ENCODE results near the gene CALHM1. TPM values are rescaled to one million over a fixed set of nuclear protein-coding genes. Genes with fewer than 3 reads are reported as not detected.
A peak's percentile ranks its signal among the peaks of the same experiment; 100 is the strongest.
"Not testable (repeated sequence)": the region's sequence is repeated elsewhere in the genome, so short reads cannot be mapped to it uniquely, and the experiment has no call there.

The CALHM1 gene
- polyA plus RNA-seq, 6 donors from 2014 or later = not detected

DNA sequence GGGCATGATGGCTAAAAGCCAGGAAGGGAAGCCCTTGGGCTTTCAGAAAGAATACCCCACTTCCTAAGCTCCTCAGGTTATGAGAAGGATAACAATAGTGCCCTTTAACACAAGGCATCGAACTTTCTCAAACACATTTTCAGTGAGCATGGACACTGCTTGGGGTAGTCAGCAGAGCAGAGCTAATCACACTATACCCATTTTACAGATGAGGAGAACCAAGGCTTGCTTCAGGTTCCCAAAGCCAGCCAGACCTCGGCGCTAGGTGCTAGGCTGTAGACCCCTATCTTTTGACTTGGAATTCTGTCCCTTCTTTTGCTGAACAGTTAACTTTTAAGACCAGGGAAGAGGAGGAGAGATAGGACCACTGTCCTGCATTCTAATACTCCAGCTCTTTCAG, 36.6 kb upstream of the CALHM1 start:
- Mint-ChIP-seq H3K4me1 (peaks cover 18 to 32% (median 28%) of the 10 kb centered on the region in 3 donors), H3K27ac (no peak overlapping the region), H3K27me3 (peaks cover 48 to 71% (median 70%) of the 10 kb centered on the region in 3 donors), H3K9me3 (peaks cover 0 to 2% (median 0%) of the 10 kb centered on the region in 7 donors), H3K36me3 (no peaks in the 10 kb centered on the region), H3K4me3 (peak overlapping the region; percentile 52 to 78 (median 68))
- no peak for ATAC-seq (ENCODE audit: low read depth in 2 of 2)
- DNase-seq = no peak

DNA sequence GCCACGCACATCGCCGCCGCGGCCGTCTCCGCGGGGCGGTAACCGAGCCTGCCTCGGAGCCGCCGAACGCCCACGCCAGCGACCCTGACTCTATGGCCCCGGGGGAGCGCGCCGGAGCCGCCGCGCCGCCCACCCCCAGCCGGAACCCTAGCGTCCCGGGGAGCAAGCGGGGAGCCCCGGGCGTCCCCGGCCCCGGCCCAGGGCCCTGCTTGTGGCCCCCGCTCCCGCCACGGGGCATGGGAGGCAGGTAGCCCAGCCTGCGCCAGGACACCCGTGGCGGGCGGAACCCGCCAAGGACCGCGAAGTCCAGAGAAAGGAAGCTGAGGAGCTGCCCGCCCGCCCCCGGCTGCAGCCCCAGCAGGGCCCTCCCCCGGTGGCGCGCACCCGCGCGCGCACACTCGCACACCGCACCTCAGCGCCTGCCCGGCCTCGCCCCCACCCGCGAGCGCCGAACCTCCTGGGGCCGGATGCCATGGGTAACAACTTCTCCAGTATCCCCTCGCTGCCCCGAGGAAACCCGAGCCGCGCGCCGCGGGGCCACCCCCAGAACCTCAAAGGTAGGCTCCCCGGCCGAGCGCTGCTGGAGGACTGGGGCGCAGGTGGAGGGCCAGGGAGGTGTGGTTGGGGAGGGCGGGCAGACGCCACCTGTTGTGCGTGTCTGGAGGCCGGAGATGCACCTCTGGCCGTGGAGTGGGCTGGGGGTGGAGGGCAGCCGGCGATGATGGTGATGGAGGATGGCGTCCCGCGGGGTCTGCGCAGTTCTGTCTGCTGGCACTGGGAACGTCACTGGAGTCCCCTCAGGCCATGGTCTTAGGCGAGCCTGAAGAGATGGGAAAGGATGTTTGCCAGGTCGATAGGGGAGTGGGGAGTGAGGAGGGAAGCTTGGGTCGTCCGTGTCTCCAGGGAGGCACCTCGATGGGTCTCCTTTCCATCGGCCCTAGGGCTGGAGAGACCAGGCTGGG, 35.5 kb upstream of the CALHM1 start:
- H3K27me3 Mint-ChIP-seq = peaks cover 42 to 67% (median 67%) of the 10 kb centered on the region in 3 donors
- DNase-seq (no peak), ATAC-seq (ENCODE audit: low read depth in 2 of 2) (peak; percentile 9 to 26)
- no peaks in the 10 kb centered on the region for H3K36me3 Mint-ChIP-seq
- H3K4me3 Mint-ChIP-seq = peak overlapping the region; percentile 52 to 83 (median 74)
- H3K9me3 Mint-ChIP-seq = no peaks in the 10 kb centered on the region
- peaks cover 23 to 37% (median 36%) of the 10 kb centered on the region in 3 donors for H3K4me1 Mint-ChIP-seq
- H3K27ac Mint-ChIP-seq = no peak overlapping the region

DNA sequence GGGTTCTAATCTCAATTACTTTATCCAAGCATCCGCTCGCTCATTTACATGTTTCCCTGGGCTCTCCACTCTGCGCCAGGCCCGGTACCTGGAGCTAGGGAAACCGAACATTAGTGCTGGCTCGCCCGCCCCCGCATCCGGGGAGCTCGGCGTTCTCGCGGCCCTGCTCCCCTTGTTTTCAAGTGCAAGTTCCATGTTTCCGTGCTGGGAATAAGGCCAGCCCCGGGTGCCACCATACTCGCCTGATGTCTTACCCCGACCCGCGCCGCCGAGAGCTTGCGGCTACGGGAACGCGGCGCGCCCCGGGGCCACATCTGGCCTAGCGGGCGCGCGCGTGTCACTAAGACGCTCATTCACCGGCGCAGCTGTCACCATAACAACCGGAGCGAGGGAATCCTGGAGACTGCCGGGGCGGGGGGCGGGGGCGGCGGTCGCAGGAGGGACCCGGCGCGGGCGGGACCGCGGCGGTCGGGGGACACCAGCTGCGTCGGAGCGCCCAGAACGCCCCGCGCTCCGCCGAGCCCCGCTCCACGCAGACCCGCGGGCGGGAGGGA, 34.7 kb upstream of the CALHM1 start, which contains the start of gene NEURL1:
TSS of gene NEURL1 (plus strand) at position 344 of the 554 bp plus-strand sequence. CDS start 683 bp downstream, outside the sequence.
- Mint-ChIP-seq H3K4me3 (peak within 1 kb of the TSS; percentile 62 to 86 (median 78)), H3K4me1 (peaks cover 23 to 37% (median 36%) of the 10 kb centered on the region in 3 donors), H3K27ac (peak within 1 kb of the TSS in 3 of 6 donors; percentile 37 to 80 (median 80)), H3K27me3 (peaks cover 34 to 63% (median 59%) of the 10 kb centered on the region in 3 donors), H3K36me3 (no peaks in the 10 kb centered on the region), H3K9me3 (no peaks in the 10 kb centered on the region)
- DNase-seq = no peak
- ATAC-seq (ENCODE audit: low read depth in 2 of 2) = peak; percentile 14 to 18

DNA sequence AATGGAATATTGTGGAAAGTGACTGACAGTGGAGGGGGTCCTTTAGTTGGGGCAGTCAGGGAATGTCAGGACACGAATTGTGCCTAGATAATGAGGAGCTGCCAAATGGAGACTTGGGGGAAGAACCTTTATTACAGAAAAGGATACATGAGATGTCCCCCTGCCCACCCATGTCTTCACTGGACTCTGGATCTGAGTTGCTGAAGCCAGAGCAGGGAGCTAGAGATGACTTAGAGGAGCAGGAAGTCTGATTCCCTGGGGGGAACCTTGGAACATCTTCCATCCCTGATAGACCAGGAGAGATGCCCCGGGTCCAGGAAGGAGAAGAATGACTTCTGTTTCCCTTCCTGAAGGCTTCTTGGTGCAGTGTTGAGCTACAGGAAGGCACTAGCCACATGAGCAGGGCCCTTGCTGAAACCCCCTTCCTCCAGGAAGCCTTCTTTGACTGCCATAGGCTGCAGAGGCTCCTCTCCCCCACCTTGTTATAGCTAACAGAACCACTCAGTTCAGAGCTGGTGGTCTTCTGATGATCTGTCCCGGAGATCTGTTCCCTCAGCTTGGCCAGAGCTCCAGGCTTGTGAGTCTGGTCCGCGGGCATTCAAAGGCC, 34.1 kb upstream of the CALHM1 start:
- ATAC-seq (ENCODE audit: low read depth in 2 of 2) = no peak
- H3K4me3 Mint-ChIP-seq = peak overlapping the region; percentile 59 to 86 (median 78)
- peak overlapping the region in 2 of 6 donors; percentile 37 to 80 for H3K27ac Mint-ChIP-seq
- H3K36me3 Mint-ChIP-seq = no peaks in the 10 kb centered on the region
- H3K4me1 Mint-ChIP-seq = peaks cover 23 to 37% (median 36%) of the 10 kb centered on the region in 3 donors
- DNase-seq = no peak
- peaks cover 34 to 59% (median 55%) of the 10 kb centered on the region in 3 donors for H3K27me3 Mint-ChIP-seq
- no peaks in the 10 kb centered on the region for H3K9me3 Mint-ChIP-seq

DNA sequence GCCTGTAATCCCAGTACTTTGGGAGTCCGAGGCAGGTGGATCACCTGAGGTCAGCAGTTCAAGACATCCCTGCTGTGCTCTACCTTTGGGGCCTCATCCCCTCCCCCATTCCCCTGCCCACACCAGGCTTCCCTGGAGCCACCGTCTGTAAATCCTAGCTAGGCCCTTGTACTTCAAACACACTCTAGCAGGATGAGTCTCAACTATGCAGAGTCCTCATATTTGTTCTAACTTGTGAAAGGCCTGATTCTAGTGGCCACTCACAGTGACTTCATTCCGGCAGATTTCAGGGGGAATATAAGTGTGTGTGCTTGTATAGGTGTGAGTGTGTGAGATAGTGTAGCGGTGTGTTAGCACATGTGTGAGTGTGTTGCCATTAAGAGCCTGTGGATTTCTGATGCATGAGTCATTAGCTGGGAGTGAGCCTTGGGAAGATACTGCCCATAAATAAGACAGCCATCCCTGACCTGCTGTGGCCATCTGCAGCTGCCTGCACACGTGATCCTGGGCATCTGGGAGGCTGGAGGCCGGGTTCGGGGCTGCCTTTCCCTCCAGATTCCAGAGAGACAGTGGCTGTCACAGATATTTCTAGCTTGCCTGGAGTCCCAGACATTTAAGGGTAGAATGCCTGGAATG, 33.1 kb upstream of the CALHM1 start:
- peak overlapping the region in 5 of 8 donors; percentile 5 to 84 (median 77) for H3K4me3 Mint-ChIP-seq
- no peaks in the 10 kb centered on the region for H3K9me3 Mint-ChIP-seq
- ATAC-seq (ENCODE audit: low read depth in 2 of 2) (no peak), DNase-seq (no peak)
- peaks cover 23 to 37% (median 36%) of the 10 kb centered on the region in 3 donors for H3K4me1 Mint-ChIP-seq
- H3K27me3 Mint-ChIP-seq = peaks cover 29 to 50% (median 46%) of the 10 kb centered on the region in 3 donors
- no peaks in the 10 kb centered on the region for H3K36me3 Mint-ChIP-seq
- peak overlapping the region in 5 of 6 donors; percentile 13 to 87 (median 53) for H3K27ac Mint-ChIP-seq

DNA sequence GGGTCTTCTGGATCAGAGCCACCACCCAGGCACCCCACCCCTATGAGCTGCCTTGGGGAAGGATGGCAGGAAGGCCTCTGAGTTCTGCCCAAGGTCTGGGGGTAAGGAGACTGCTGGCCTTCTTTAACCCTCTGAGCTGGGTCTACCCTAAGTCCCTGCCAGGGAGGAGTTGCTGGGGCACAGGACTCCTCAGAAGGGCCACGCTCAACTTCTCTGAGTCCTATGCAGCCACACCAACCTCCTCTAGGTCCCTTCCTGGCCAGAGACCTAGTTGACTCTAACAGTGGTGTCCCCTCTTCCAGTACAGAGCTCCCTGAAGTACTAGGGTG, 32.2 kb upstream of the CALHM1 start:
- Mint-ChIP-seq H3K27me3 (peaks cover 23 to 47% (median 44%) of the 10 kb centered on the region in 3 donors), H3K9me3 (no peaks in the 10 kb centered on the region), H3K27ac (peak overlapping the region in 3 of 6 donors; percentile 46 to 61 (median 47)), H3K4me3 (peak overlapping the region in 1 of 8 donors; percentile 15), H3K4me1 (peaks cover 23 to 37% (median 36%) of the 10 kb centered on the region in 3 donors), H3K36me3 (no peaks in the 10 kb centered on the region)
- DNase-seq = no peak
- ATAC-seq (ENCODE audit: low read depth in 2 of 2) = peak; percentile 15 to 18

DNA sequence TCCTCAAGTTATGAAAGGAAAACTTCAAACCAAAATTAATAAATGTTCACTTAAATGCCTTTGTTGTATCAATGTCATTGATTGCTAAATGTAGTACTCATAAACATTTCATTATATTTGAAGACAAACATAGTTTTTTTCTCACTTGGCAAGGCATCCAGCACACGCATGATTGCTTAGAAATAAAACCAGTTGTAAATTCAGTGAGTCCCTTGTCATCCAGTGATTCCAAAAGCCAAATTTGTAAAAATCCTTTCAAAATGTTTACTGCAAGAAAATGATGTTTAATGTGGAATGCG, 28.7 kb upstream of the CALHM1 start:
- Mint-ChIP-seq H3K36me3 (no peaks in the 10 kb centered on the region), H3K9me3 (no peaks in the 10 kb centered on the region), H3K27ac (no peak overlapping the region), H3K4me1 (peaks cover 14 to 31% (median 27%) of the 10 kb centered on the region in 3 donors), H3K27me3 (peaks cover 3 to 21% (median 17%) of the 10 kb centered on the region in 3 donors), H3K4me3 (no peak overlapping the region)
- DNase-seq (no peak), ATAC-seq (ENCODE audit: low read depth in 2 of 2) (no peak)

DNA sequence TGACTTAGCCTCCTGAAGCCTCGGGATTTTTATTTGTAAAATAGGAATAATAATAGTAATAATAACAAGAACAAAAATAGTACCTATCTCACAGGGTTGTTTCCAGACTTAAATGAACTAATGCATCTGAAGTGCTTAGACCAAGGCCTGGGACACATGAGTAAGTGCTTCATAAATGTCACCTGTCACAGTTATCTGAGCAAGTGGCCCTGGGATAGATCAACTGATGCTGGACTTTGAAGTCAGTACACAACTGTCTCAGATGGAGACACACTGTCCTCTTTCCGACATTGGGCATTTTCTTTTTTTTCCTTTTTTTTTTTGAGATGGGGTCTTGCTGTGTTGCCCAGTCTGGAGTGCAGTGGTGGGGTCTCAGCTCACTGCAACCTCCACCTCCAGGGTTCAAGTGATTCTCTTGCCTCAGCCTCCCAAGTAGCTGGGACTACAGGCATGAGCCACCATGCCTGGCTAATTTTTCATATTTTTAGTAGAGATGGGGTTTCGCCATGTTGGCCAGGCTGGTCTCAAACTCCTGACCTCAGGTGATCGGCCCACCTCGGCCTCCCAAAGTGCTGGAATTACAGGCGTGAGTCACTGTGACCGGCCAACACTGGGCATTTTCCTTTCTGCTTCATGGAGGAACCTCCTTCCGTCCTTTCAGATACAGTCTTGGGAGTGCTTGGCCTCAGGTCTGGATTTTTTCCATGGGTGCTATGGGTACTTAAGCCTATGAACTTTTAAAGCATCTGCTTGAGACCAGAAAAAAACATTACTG, 28.1 kb upstream of the CALHM1 start:
- not testable (repeated sequence) for H3K9me3 Mint-ChIP-seq; DNase-seq; H3K4me3 Mint-ChIP-seq; H3K36me3 Mint-ChIP-seq; H3K27ac Mint-ChIP-seq; ATAC-seq (ENCODE audit: low read depth in 2 of 2)
- Mint-ChIP-seq H3K27me3 (peaks cover 7 to 15% (median 11%) of the 10 kb centered on the region in 3 donors), H3K4me1 (peaks cover 14 to 29% (median 24%) of the 10 kb centered on the region in 3 donors)

DNA sequence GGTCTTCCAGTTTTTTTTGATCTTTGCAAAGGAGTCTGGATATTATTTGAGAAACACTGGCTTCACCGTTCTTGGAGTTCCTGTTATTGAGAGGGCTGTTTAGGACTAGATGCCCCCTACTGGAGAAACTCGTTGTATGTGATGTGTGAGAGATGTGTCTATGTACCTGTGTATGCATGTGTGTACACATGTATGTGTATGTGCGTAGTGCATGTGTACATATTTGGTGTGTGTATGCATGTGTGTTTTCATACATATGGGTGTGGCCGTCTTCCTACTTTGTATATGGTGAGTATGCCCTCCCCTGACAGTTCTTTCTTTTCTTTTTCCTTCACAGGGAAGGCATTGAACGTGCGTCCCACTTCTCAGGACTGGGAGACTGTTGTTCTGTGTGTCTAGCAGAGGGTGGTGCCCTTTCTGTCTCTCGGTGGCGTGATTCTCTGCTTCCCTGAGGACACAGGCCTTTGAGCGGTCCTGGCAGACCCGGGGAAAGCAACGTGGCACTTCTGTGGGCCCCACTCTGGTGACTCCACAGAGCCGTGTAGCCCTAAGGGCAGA, 23.4 kb upstream of the CALHM1 start:
- ATAC-seq (ENCODE audit: low read depth in 2 of 2) = peak; percentile 73 to 75
- peaks cover 0 to 10% (median 4%) of the 10 kb centered on the region in 3 donors for H3K4me1 Mint-ChIP-seq
- DNase-seq = peak; percentile 43
- no peaks in the 10 kb centered on the region for H3K9me3 Mint-ChIP-seq
- H3K4me3 Mint-ChIP-seq = no peak overlapping the region
- H3K27me3 Mint-ChIP-seq = peaks cover 0 to 7% (median 3%) of the 10 kb centered on the region in 3 donors
- no peak overlapping the region for H3K27ac Mint-ChIP-seq
- H3K36me3 Mint-ChIP-seq = no peaks in the 10 kb centered on the region

DNA sequence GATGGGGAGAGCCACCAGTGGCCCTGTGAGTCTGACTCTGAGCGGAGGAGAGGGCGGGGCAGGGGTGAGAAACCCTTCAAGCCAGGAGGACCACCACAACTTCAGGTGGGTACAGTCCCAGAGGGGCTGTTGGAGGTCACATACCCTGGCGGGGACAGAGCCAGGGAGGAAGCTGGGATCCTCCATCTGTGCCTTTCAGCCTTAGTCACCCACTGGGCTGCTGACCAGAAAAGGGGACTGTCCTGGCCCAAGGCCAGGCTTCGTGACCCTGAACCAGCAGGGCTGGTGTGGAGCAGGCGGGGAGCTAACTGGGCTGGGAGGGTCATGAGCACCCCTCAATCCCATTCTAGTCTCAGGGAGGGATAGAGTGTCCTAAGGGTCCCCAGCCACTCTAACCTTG, 21.8 kb upstream of the CALHM1 start:
- no peak for ATAC-seq (ENCODE audit: low read depth in 2 of 2)
- peaks cover 0 to 6% (median under 1%) of the 10 kb centered on the region in 3 donors for H3K4me1 Mint-ChIP-seq
- H3K27ac Mint-ChIP-seq = no peak overlapping the region
- H3K36me3 Mint-ChIP-seq = no peaks in the 10 kb centered on the region
- peak overlapping the region in 1 of 8 donors; percentile 20 for H3K4me3 Mint-ChIP-seq
- H3K27me3 Mint-ChIP-seq = peaks cover 0 to 3% (median 1%) of the 10 kb centered on the region in 3 donors
- no peaks in the 10 kb centered on the region for H3K9me3 Mint-ChIP-seq
- DNase-seq = no peak

DNA sequence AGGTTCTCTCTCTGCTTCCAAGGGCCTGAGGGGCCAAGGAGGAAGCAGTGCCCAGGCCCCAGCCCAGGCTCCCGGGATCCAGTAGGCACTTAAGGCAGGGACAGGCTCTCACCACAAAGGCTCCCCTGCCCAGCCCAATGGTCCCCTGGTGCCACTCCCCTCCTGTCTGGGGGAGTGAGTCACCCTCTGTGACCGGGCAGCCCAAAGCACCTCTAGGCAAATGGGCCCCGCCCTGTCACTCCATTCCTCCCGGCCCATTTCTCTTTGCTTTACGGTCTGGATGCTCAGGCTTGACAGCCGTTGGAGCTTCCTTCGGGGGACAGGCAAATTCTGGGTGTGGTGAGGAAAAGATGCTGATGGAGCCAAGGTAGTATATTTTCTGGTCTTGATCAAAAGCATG, 20.4 kb upstream of the CALHM1 start, which contains the start of gene CALHM3:
TSS of gene CALHM3 (minus strand) at position 106 of the 400 bp plus-strand sequence. CDS start 208 bp downstream, outside the sequence.
- Mint-ChIP-seq H3K4me3 (no peak within 1 kb of the TSS), H3K27me3 (peaks cover 0 to 3% (median 0%) of the 10 kb centered on the region in 3 donors), H3K27ac (peak within 1 kb of the TSS in 2 of 6 donors; percentile 44 to 64), H3K4me1 (peaks cover 0 to 6% (median 0%) of the 10 kb centered on the region in 3 donors), H3K9me3 (no peaks in the 10 kb centered on the region), H3K36me3 (no peaks in the 10 kb centered on the region)
- DNase-seq (no peak), ATAC-seq (ENCODE audit: low read depth in 2 of 2) (no peak)

DNA sequence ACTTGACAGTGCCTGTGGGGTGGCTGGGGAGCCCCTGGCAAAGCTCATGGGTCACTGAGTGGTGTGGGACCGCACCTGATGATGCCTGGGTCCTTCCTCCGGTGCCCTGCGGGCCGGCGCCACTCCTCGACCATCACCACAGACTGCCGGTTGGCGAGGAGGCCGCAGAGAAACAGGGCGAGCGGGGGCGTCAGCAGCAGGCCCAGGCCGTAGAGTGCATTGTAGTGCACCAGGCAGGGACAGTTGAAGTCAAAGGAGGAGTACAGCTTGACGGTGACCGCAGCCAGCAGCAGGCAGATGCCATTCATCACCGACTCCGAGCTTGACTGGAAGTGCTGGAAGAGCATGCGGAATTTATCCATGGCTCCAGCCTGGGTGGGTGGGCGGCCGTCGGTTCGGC, 20.0 kb upstream of the CALHM1 start:
- DNase-seq (no peak), ATAC-seq (ENCODE audit: low read depth in 2 of 2) (no peak)
- Mint-ChIP-seq H3K4me1 (peaks cover 0 to 6% (median 0%) of the 10 kb centered on the region in 3 donors), H3K27me3 (peaks cover 0 to 3% (median 0%) of the 10 kb centered on the region in 3 donors), H3K27ac (peak overlapping the region in 1 of 6 donors; percentile 64), H3K4me3 (no peak overlapping the region), H3K36me3 (no peaks in the 10 kb centered on the region), H3K9me3 (no peaks in the 10 kb centered on the region)

Measured in naive B cell (primary cell).